KMS-11 (cell line): ENCODE data around the gene GLRX.
"Not testable (repeated sequence)": the region's sequence is repeated elsewhere in the genome, so short reads cannot be mapped to it uniquely, and the experiment has no call there.

Experiments
- H2AFZ ChIP-seq: fragments of 200-600 bp; sonication (generic); 2 replicates; pipeline ENCODE4 v1.6.1; 2016; ENCODE audit warnings: antibody characterized with exemption, mixed run types, low read depth
- H3K27ac ChIP-seq: fragments of 200-600 bp; sonication (generic); 2 replicates; pipeline ENCODE4 v1.6.1; 2016; ENCODE audit warnings: mild to moderate bottlenecking, mixed run types
- H3K27me3 ChIP-seq: fragments of 200-600 bp; sonication (generic); 2 replicates; pipeline ENCODE4 v1.6.1; 2017; ENCODE audit warnings: mild to moderate bottlenecking, low read depth, mixed run types, moderate library complexity; ENCODE audit not compliant: insufficient read depth
- H3K36me3 ChIP-seq: fragments of 200-600 bp; sonication (generic); 2 replicates; pipeline ENCODE4 v1.6.1; 2017; ENCODE audit warnings: mild to moderate bottlenecking, mixed run types; ENCODE audit not compliant: insufficient read depth
- H3K4me1 ChIP-seq: fragments of 200-600 bp; sonication (generic); 2 replicates; pipeline ENCODE4 v1.6.1; 2016; ENCODE audit warnings: mild to moderate bottlenecking, low read depth, mixed run types; ENCODE audit not compliant: poor library complexity, severe bottlenecking
- H3K4me2 ChIP-seq: fragments of 200-600 bp; sonication (generic); 2 replicates; pipeline ENCODE4 v1.7.0; 2016; ENCODE audit warnings: mild to moderate bottlenecking, mixed run types
- H3K4me3 ChIP-seq: fragments of 200-600 bp; sonication (generic); IDR thresholded peaks from 2 replicates; pipeline ENCODE4 v1.6.1; 2017; ENCODE audit warnings: low read depth, low read length, mixed read lengths; ENCODE audit not compliant: insufficient read depth
- H3K79me2 ChIP-seq: fragments of 200-600 bp; sonication (generic); 2 replicates; pipeline ENCODE4 v1.6.1; 2016; ENCODE audit warnings: low read depth, mixed run types; ENCODE audit not compliant: insufficient read depth
- H3K9ac ChIP-seq: fragments of 200-600 bp; sonication (generic); 2 replicates; pipeline ENCODE4 v1.6.1; 2016; ENCODE audit warnings: mild to moderate bottlenecking, mixed run types
- H4K20me1 ChIP-seq: fragments of 200-600 bp; sonication (generic); 2 replicates; pipeline ENCODE4 v1.6.1; 2016; ENCODE audit warnings: mild to moderate bottlenecking, mixed run types; ENCODE audit not compliant: insufficient read depth
- TF ChIP-seq, protein P1 (sequence below): fragments of 200-600 bp; sonication (generic); conservative IDR thresholded peaks from 2 replicates; pipeline ENCODE4 v1.6.1; 2017; ENCODE audit warnings: low read depth, mild to moderate bottlenecking, antibody characterized with exemption, low read length, moderate library complexity, mixed read lengths

Gene GLRX

DNA sequence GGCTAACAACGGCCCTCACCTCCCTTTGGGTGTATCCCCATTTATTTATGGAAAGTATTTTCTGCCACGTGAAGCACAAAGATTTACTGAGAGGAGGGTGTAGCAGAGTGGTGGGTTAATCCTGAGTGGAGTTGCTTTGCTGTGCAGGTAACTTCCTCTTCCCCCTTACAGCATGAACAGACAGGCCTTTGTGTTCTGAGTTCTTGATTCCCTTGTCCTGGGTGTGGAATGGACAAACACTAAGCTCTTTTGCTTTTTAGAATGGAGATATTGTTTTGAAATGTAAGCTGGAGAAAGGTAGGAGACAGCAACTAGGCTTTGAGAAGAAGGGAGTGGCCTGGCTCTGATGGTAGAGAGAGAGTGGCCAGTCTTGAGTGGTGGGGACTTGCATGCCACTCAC is 17.1 kb upstream of the GLRX start:
- Histone ChIP-seq H3K79me2 (no peaks in the 10 kb centered on the region), H3K4me1 (peaks cover 46% of the 10 kb centered on the region), H2AFZ (no peak overlapping the region), H3K9ac (no peak overlapping the region), H3K27me3 (no peaks in the 10 kb centered on the region), H3K4me2 (no peak overlapping the region), H4K20me1 (no peaks in the 10 kb centered on the region), H3K27ac (no peak overlapping the region), H3K4me3 (no peak overlapping the region), H3K36me3 (no peaks in the 10 kb centered on the region)
- TF ChIP-seq, protein P1, sequence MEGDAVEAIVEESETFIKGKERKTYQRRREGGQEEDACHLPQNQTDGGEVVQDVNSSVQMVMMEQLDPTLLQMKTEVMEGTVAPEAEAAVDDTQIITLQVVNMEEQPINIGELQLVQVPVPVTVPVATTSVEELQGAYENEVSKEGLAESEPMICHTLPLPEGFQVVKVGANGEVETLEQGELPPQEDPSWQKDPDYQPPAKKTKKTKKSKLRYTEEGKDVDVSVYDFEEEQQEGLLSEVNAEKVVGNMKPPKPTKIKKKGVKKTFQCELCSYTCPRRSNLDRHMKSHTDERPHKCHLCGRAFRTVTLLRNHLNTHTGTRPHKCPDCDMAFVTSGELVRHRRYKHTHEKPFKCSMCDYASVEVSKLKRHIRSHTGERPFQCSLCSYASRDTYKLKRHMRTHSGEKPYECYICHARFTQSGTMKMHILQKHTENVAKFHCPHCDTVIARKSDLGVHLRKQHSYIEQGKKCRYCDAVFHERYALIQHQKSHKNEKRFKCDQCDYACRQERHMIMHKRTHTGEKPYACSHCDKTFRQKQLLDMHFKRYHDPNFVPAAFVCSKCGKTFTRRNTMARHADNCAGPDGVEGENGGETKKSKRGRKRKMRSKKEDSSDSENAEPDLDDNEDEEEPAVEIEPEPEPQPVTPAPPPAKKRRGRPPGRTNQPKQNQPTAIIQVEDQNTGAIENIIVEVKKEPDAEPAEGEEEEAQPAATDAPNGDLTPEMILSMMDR = no peak

GRCh38 chr5:95838556-95838955 is 16.0 kb upstream of the GLRX start:
- no peak overlapping the region for H3K9ac ChIP-seq
- H3K4me2 ChIP-seq = no peak overlapping the region
- H3K79me2 ChIP-seq = no peaks in the 10 kb centered on the region
- TF ChIP-seq, protein P1 = no peak
- H3K27me3 ChIP-seq = no peaks in the 10 kb centered on the region
- no peak overlapping the region for H3K4me3 ChIP-seq
- no peak overlapping the region for H2AFZ ChIP-seq
- no peaks in the 10 kb centered on the region for H4K20me1 ChIP-seq
- no peak overlapping the region for H3K27ac ChIP-seq
- no peaks in the 10 kb centered on the region for H3K36me3 ChIP-seq
- peaks cover 50% of the 10 kb centered on the region for H3K4me1 ChIP-seq

GRCh38 chr5:95838001-95838520 is 15.5 kb upstream of the GLRX start:
- H3K79me2 ChIP-seq = no peaks in the 10 kb centered on the region
- H3K36me3 ChIP-seq = no peaks in the 10 kb centered on the region
- H3K9ac ChIP-seq = no peak overlapping the region
- no peak overlapping the region for H3K27ac ChIP-seq
- no peaks in the 10 kb centered on the region for H4K20me1 ChIP-seq
- no peak overlapping the region for H3K4me2 ChIP-seq
- peaks cover 50% of the 10 kb centered on the region for H3K4me1 ChIP-seq
- H3K4me3 ChIP-seq = no peak overlapping the region
- TF ChIP-seq, protein P1 = no peak
- no peak overlapping the region for H2AFZ ChIP-seq
- no peaks in the 10 kb centered on the region for H3K27me3 ChIP-seq

DNA sequence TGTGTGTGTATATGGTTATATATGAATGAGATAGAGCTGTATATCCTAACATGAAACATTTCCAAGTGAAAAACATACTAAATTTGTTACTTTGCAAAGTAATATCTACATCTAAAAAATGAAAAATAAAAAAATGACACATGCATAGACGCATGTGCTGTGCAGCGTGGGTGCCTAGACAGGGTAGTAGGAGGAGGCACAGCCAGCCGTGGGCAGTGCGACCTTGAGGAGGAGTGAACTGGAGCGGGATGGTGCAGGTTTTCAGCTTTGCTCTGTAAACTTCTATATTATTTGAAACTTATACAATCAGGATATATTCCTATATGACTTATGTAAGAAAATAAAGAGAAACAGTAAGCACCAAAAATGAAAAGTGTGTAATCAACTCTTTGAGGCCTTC is 15.0 kb upstream of the GLRX start:
- Histone ChIP-seq H2AFZ (no peak overlapping the region), H3K27ac (no peak overlapping the region), H3K36me3 (no peaks in the 10 kb centered on the region), H3K9ac (no peak overlapping the region), H3K4me3 (no peak overlapping the region), H3K27me3 (no peaks in the 10 kb centered on the region), H4K20me1 (no peaks in the 10 kb centered on the region), H3K4me2 (no peak overlapping the region), H3K79me2 (no peaks in the 10 kb centered on the region), H3K4me1 (peaks cover 45% of the 10 kb centered on the region)
- TF ChIP-seq, protein P1 = no peak

- H4K20me1 ChIP-seq, H3K27me3 ChIP-seq, H2AFZ ChIP-seq, H3K4me3 ChIP-seq, H3K36me3 ChIP-seq, H3K9ac ChIP-seq, H3K27ac ChIP-seq, H3K79me2 ChIP-seq: not testable (repeated sequence)
- peak overlapping the region; percentile 79 for H3K4me2 ChIP-seq
- H3K4me1 ChIP-seq = peaks cover 40% of the 10 kb centered on the region
These were observed 14.4 kb upstream of the GLRX start for GRCh38 chr5:95836971-95837370.
